K562 (cell line): ENCODE measurements around the gene COL9A3. TPM values are rescaled to one million over a fixed set of nuclear protein-coding genes. Genes with fewer than 3 reads are reported as not detected.

Experiments used
- ATAC-seq: fragments of 200-7000 bp; cut with Tn5 transposase; 3 replicates; pipeline ENCODE4 v1.9.1; 2020; ENCODE audit warnings: moderate library complexity
- BruUV-seq: library from RNA; stranded (reverse); fragments of 400-500 nt; replicated peaks from 2 replicates; lab custom pipeline; 2021; lab: Mats Ljungman, UMichigan
- CTCF ChIA-PET: fragments of 300-600 bp; formaldehyde crosslinking; extraction: SDS; loops from one replicate; lab custom pipeline; 2021; ENCODE audit warnings: low intra/inter-chr PET ratio; lab: Yijun Ruan, JAX
- POLR2A ChIA-PET: fragments of 300-600, 350-650 bp; sonication (Branson Sonifier 250); formaldehyde crosslinking; extraction: SDS; loops from one replicate; lab custom pipeline; 2021; ENCODE audit warnings: antibody characterized with exemption, inconsistent platforms; lab: Yijun Ruan, JAX
- DNase-seq, 4 experiments: peaks; one replicate each; pipeline versions ENCODE4 v3.0.0 to v3.0.0-alpha.2; 2011 to 2018; ENCODE audit warnings: low spot score in 3 of 4, mixed read lengths in 3 of 4; ENCODE audit errors: extremely low read depth in 1 of 4
- FAIRE-seq: peaks from 2 replicates; lab custom pipeline; 2011; peaks lifted over from hg19 to GRCh38; lab: Jason Lieb, UNC
- H2AFZ ChIP-seq: 2 replicates; pipeline ENCODE4 v1.6.0; 2011; ENCODE audit warnings: low read depth, low read length, control low read depth, inconsistent platforms
- H3K27ac ChIP-seq: fragments of 200-600 bp; 3 replicates; pipeline ENCODE4 v1.8.0; 2011; ENCODE audit warnings: low read depth, mild to moderate bottlenecking, control low read depth, inconsistent platforms, low read length, moderate library complexity, mixed read lengths; ENCODE audit errors: extremely low read depth
- H3K27me3 ChIP-seq, 2 experiments: fragments of 300-600 bp in 1 of 2; 2 replicates in 1 of 2; 3 replicates in 1 of 2; pipeline versions ENCODE4 v1.6.0 to v1.8.0; 2011; ENCODE audit warnings: inconsistent platforms in 2 of 2, low read length in 2 of 2, mild to moderate bottlenecking in 1 of 2, mixed read lengths in 1 of 2, moderate library complexity in 1 of 2; ENCODE audit not compliant: control insufficient read depth in 2 of 2, insufficient read depth in 2 of 2
- H3K36me3 ChIP-seq: fragments of 300-600 bp; 3 replicates; pipeline ENCODE4 v1.8.0; 2011; ENCODE audit warnings: mild to moderate bottlenecking, low read length, inconsistent platforms; ENCODE audit not compliant: control insufficient read depth, insufficient read depth
- H3K4me1 ChIP-seq, 2 experiments: fragments of 200-600 bp in 1 of 2; replicated peaks in 1 of 2; 2 replicates in 1 of 2; 3 replicates in 1 of 2; pipeline versions ENCODE4 v1.5.1 to v1.8.0; 2011; ENCODE audit warnings: inconsistent platforms in 2 of 2, low read length in 2 of 2, mild to moderate bottlenecking in 1 of 2, mixed read lengths in 1 of 2, moderate library complexity in 1 of 2; ENCODE audit not compliant: control insufficient read depth in 2 of 2, insufficient read depth in 2 of 2
- H3K4me2 ChIP-seq: 2 replicates; pipeline ENCODE4 v1.6.1; 2011; ENCODE audit warnings: low read length, control low read depth, inconsistent platforms, mixed read lengths; ENCODE audit not compliant: insufficient read depth
- H3K4me3 ChIP-seq: fragments of 200-600 bp; sonication (generic), shearing (Covaris generic); 2 replicates; pipeline ENCODE4 v1.5.1; 2016; ENCODE audit warnings: control low read depth, inconsistent platforms
- H3K79me2 ChIP-seq: fragments of 200-600 bp; 3 replicates; pipeline ENCODE4 v1.8.0; 2011; ENCODE audit warnings: low read length, inconsistent platforms; ENCODE audit not compliant: control insufficient read depth, insufficient read depth
- H3K9ac ChIP-seq, 2 experiments: 2 replicates each; pipeline versions ENCODE4 v1.6.0 to v1.6.1; 2011; ENCODE audit warnings: low read depth in 2 of 2, low read length in 2 of 2, control low read depth in 1 of 2, inconsistent platforms in 1 of 2, mild to moderate bottlenecking in 1 of 2, mixed read lengths in 1 of 2; ENCODE audit not compliant: insufficient read depth in 1 of 2
- H3K9me1 ChIP-seq: one replicate; pipeline ENCODE4 v1.6.0; 2011; ENCODE audit warnings: inconsistent platforms, mild to moderate bottlenecking, low read length, moderate library complexity; ENCODE audit not compliant: control insufficient read depth, insufficient read depth
- H3K9me3 ChIP-seq: replicated peaks from 2 replicates; pipeline ENCODE4 v1.5.1; 2011; ENCODE audit warnings: low read depth, low read length, inconsistent platforms; ENCODE audit not compliant: control insufficient read depth, insufficient read depth
- H4K20me1 ChIP-seq: replicated peaks from 2 replicates; pipeline ENCODE4 v1.6.1; 2011; ENCODE audit warnings: low read length, inconsistent platforms, mixed read lengths; ENCODE audit not compliant: control insufficient read depth, insufficient read depth
- ETS2 ChIP-seq: IDR thresholded peaks from 2 replicates; pipeline ENCODE4 v1.6.1; 2016; ENCODE audit warnings: borderline replicate concordance, missing genetic modification characterization, mild to moderate bottlenecking, moderate library complexity, missing compliant biosample characterization; ENCODE audit not compliant: poor library complexity, severe bottlenecking
- NRF1 ChIP-seq, 2 experiments: fragments of 450-650 bp; IDR thresholded peaks in 1 of 2; conservative IDR thresholded peaks in 1 of 2; 2 replicates each; pipeline ENCODE4 v1.6.1; 2014; ENCODE audit warnings: mild to moderate bottlenecking in 2 of 2
- RBFOX2 ChIP-seq: fragments of 200-400 bp; formaldehyde crosslinking; IDR thresholded peaks from 2 replicates; pipeline ENCODE4 v1.6.1; 2017; ENCODE audit warnings: low read depth, mild to moderate bottlenecking, low read length, moderate library complexity
- WGBS: fragments of 100-300 bp; shearing (Covaris generic); methylation state at CpG from one replicate; pipeline ENCODE4 v1.1.6; 2016; ENCODE audit warnings: low coverage, mixed read lengths; ENCODE audit not compliant: insufficient coverage; ENCODE audit errors: missing lambda C conversion rate; 5-methylcytosine and 5-hydroxymethylcytosine counted together
- in situ Hi-C: fragments of 300-500 bp; cut with MboI; formaldehyde crosslinking; loops from 4 replicates; pipeline ENCODE4 v1.15.0; 2018; ENCODE audit warnings: inconsistent platforms, mixed read lengths
- intact Hi-C: fragments of 100-400 bp; cut with micrococcal nuclease; formaldehyde crosslinking; loops from 2 replicates; pipeline ENCODE4 v1.14.2; 2022
- polyA plus RNA-seq, 8 experiments: library from polyadenylated mRNA; depleted of rRNA in 4 of 8; stranded (reverse) in 5 of 8; unstranded in 3 of 8; fragments of >200 nt; fragmentation: Nextera tagmentation in 2 of 8; fragmentation: Illumina TruSeq in 1 of 8; extraction: Ambion mirVana in 2 of 8; extraction: Trizol in 1 of 8; gene quantifications; 2 replicates each; pipeline versions ENCODE4 v1.2.1 to v1.2.3, GENCODE V29; 2011 to 2014; ENCODE audit warnings: inconsistent platforms in 1 of 8, missing spikeins in 1 of 8
- total RNA-seq, 7 experiments: library from RNA; depleted of rRNA in 6 of 7; stranded (reverse); fragments of >200 nt in 6 of 7; fragmentation: Illumina TruSeq in 2 of 7; extraction: Trizol in 2 of 7; gene quantifications; 2 replicates each; pipeline versions ENCODE4 v1.2.1 to v1.2.3, GENCODE V29; 2011 to 2021; ENCODE audit warnings: low replicate concordance in 1 of 7

COL9A3 gene
- total and polyA plus RNA-seq, 9 of the 15 experiments (the other 6 are each of a cell fraction or from before 2014, with no cell fraction given), result 0.14 to 3.6 (median 0.88) TPM; not detected in 1

- in situ Hi-C loops, result no loop called here
Measured at GRCh38 chr20:62799036-62799435, 17.8 kb upstream of the COL9A3 start.

GRCh38 chr20:62799459-62799858 is 17.4 kb upstream of the COL9A3 start:
- POLR2A ChIA-PET, result interaction anchor here (0.6 kb wide), 1 partner anchor 387 kb away, joined by 5 read pairs; no protein-coding TSS in a partner anchor
- DNase-seq, result no peak
- no peak overlapping the region for H2AFZ ChIP-seq
- no peak for ATAC-seq
- intact Hi-C loops (no loop called here), in situ Hi-C loops (no loop called here)
- no peaks in the 10 kb centered on the region for H3K27me3 ChIP-seq
- no peak overlapping the region for H3K27ac ChIP-seq
- no peak overlapping the region for H3K9ac ChIP-seq
- no peaks in the 10 kb centered on the region for H3K9me3 ChIP-seq
- no peak for FAIRE-seq
- H3K9me1 ChIP-seq, result no peaks in the 10 kb centered on the region
- peaks cover 8 to 51% of the 10 kb centered on the region in 2 experiments; a peak in 3 of 5 replicates for H3K4me1 ChIP-seq
- H3K79me2 ChIP-seq, result peaks cover 12% of the 10 kb centered on the region; the same call in 2 of the 3 replicates
- TF ChIP-seq RBFOX2 (peak; percentile 32), ETS2 (tag) (no peak)
- TF ChIP-seq, all 486 proteins: peak for 1
- no peaks in the 10 kb centered on the region for H4K20me1 ChIP-seq
- WGBS, result 96% methylated on average over 14 of the region's 19 CpGs
- no peak overlapping the region for H3K4me3 ChIP-seq
- no TSS peak for BruUV-seq
- CTCF ChIA-PET, result no interaction called here
- peaks cover 39% of the 10 kb centered on the region; the same call in 2 of the 3 replicates for H3K36me3 ChIP-seq
- H3K4me2 ChIP-seq, result no peak overlapping the region

More at GRCh38 chr20:62799036-62799435, 17.8 kb upstream of the COL9A3 start:
- ATAC-seq (no peak), DNase-seq (no peak)
- POLR2A ChIA-PET, result interaction anchor here (0.6 kb wide), 1 partner anchor 387 kb away, joined by 5 read pairs; no protein-coding TSS in a partner anchor
- H3K79me2 ChIP-seq, result peaks cover 12% of the 10 kb centered on the region; the same call in 2 of the 3 replicates
- H3K27me3 ChIP-seq, result no peaks in the 10 kb centered on the region
- H3K4me3 ChIP-seq, result no peak overlapping the region
- no peaks in the 10 kb centered on the region for H4K20me1 ChIP-seq
- no peak overlapping the region for H3K27ac ChIP-seq
- peak overlapping the region in 1 of 2 experiments; percentile 46; a peak in 1 of 4 replicates for H3K9ac ChIP-seq
- H2AFZ ChIP-seq, result no peak overlapping the region
- H3K36me3 ChIP-seq, result peaks cover 39% of the 10 kb centered on the region; the same call in 2 of the 3 replicates
- no TSS peak for BruUV-seq
- CTCF ChIA-PET, result no interaction called here
- no peaks in the 10 kb centered on the region for H3K9me3 ChIP-seq
- H3K9me1 ChIP-seq, result no peaks in the 10 kb centered on the region
- intact Hi-C loops, result no loop called here
- no peak for TF ChIP-seq NRF1 (conservative IDR thresholded peaks at IDR 0.05 in 1 of 2, IDR thresholded peaks at IDR 0.05 in 1 of 2)
- TF ChIP-seq RBFOX2, result 0 out of 2 replicates have a peak, but pooled peaks have one; percentile 10
- TF ChIP-seq, all 486 proteins: peak for 1
- Histone ChIP-seq H3K4me2 (no peak overlapping the region), H3K4me1 (peaks cover 6 to 51% of the 10 kb centered on the region in 2 experiments; a peak in 3 of 5 replicates)
- 93% methylated on average over 7 of the region's 8 CpGs for WGBS
- FAIRE-seq, result no peak
